HG02759 (cell line): ENCODE results near the gene EVL.
"Not testable (repeated sequence)": the region's sequence is repeated elsewhere in the genome, so short reads cannot be mapped to it uniquely, and the experiment has no call there.

Experiments
- ATAC-seq: cut with Tn5 transposase; IDR thresholded peaks from one replicate; pipeline ENCODE4 v1.9.1; 2021; ENCODE audit warnings: mild to moderate bottlenecking, moderate library complexity; ENCODE audit not compliant: unreplicated experiment

Gene EVL

DNA sequence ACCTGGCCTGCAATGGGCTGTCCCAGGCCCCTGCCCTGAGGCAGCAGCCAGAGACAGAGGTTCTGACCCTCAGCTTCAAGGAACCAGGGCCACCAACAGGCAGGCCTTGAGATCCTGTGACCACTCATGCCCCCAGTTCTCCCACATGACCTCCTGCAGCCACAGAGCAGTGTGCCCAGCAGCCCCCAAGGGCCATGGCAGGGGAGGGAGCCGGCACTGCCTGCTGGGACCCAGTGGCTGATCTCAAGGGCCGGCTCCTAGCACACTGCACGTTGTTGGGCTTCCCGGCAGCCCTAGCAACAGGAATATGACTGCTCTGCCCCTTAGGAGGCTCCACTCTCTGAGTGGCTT is 79.4 kb downstream of the EVL start:
- ATAC-seq = no peak

DNA sequence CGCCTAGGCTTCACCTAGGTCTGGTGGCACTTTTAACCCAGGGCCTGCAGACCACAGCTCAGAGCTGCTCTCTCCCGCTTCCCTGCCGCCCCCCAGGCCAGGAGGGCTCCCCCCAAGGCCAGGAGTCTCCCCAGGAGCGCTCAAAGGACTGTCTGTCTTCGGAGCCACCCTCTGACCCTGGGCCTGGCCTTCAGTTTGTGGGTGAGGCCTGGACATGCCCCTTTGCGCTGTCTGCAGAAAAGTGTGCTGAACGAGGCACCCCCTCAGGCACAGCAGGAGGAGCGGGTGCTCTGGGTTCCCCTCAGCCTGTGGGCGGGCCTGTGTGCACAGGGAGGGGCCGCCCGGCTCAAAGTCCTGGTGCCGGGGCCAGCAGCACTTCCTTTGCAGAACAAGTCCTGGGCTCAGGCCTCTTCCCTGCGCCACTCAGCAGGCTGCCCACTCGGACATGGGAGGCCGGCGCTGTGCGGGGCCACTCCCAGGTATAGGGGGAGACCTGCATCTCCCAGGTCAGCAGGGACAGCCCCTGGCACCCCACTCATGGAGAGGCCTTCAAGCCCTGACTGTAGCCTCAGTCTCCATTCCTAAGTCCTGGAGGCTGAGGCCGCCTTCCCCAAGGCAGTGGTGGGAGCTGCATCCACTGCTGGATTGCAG is 79.9 kb downstream of the EVL start:
- ATAC-seq = no peak

DNA sequence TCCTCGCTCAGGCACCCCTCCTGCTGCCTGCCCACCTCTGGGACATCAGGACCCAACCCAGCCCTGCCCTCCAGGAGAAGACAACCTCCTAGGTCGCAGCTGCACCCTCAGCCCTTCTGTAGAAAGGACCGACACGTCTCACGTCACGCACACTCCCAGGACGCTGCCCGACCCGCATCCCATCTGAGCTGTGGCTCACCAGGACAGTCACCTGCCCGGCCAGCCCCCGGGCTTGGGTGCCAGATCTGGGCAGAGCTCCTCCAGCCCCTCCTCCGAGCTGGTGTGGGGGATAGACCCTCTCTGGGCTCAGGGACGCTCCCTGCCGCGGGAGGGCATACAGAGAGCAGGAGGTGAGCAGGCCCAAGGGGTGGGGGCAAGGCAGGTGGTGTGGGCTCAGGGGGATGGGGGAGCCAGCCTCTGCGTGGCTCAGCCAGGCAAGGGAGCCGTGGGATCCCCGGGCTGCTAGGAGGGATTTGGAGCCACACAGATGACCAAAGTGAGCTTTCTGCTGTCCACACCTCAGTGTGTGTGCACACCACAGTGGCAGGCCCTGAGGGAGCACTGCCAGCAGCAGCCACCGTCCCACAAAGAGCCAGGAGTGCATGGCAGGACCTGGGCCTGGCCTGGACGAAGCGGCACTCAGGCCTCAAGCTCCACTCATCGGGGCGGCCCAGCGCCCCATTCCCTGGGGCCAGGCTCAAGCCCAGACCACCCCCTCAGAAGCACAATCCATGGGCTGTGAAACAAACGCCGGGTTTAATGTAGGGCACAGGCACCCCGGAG is 80.7 kb downstream of the EVL start:
- ATAC-seq = no peak

DNA sequence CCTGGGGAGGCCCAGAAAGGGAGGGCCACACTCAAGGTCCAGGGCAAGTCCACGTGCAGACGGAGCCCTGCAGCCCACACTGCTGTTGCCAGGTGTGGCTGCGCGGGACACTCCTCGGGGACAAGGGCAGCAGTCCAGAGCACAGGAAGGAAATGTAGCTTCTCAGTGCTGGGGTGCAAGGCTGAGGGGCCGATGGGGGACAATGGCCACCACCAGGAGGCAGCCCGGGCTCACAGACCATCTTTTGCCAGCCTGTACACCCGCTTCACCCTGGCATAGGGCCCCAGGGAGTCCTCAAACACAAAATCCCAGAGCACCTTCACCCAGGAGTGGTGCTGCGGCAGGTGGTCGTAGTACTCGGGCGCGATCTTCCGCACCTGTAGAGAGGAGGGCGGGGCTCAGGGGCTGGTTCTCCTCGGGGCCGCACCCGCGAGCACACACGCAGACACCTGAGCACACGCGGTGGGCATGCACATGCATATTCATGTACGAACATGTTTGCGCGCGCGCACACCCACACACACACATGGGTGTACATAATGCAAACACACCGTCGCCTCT is 81.4 kb downstream of the EVL start:
- no peak for ATAC-seq

DNA sequence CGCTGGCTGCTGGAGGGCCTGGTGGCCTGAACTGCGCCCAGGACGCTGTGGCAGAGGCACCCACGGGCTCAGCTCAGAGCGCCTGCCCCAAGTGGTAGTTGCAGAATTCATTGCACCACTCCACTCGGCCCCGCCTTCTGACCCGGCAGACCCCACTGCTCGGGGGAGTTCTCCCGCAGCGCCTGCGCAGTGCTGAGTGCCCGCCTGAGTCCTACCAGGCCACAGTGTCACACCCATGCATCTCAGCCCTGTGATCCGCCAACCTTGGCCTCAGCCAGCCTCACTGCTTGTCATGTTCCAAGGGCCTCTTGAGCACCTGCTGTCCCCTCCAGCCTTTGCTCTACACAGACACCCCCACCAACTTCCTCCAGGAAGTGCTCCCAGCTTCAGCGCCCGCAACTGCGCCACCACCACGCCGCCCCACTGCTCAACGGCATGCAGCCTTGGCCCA is 82.0 kb downstream of the EVL start:
- ATAC-seq = no peak

DNA sequence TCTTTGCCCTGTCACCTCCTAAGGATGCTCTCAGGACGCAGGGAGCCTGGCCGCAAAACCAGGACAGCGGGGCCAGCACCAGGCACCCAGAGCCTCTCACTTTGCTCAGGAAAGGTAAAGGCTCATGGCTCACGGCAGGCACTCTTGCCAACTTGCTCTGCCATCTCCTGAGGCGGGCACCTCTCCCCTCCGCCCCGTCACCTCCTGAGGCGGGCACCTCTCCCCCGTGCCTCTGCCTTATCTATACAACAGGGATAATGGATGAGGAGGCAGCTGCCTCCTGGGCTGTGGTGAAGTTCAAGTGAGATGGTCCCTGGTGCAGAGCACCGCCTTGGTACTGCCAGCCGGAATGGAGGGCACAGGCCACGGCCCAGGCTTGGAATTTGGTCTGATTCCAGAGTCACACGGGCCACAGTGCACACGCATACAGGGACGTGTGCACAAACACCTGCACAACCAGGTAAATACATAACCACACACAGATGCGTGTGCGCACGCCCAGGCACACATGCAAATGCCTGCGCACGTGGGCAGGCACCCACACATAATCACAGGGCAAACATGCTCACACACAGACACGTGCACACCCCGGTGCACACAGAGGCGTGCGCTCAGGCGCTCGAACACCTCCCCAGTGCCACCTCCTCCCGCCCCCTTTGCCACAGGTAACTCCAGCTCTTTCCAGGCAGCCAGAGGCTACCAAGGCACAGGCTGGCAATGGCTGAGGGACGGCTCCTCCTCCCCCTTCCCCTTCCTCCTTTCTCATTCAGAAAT is 82.7 kb downstream of the EVL start:
- ATAC-seq = no peak

DNA sequence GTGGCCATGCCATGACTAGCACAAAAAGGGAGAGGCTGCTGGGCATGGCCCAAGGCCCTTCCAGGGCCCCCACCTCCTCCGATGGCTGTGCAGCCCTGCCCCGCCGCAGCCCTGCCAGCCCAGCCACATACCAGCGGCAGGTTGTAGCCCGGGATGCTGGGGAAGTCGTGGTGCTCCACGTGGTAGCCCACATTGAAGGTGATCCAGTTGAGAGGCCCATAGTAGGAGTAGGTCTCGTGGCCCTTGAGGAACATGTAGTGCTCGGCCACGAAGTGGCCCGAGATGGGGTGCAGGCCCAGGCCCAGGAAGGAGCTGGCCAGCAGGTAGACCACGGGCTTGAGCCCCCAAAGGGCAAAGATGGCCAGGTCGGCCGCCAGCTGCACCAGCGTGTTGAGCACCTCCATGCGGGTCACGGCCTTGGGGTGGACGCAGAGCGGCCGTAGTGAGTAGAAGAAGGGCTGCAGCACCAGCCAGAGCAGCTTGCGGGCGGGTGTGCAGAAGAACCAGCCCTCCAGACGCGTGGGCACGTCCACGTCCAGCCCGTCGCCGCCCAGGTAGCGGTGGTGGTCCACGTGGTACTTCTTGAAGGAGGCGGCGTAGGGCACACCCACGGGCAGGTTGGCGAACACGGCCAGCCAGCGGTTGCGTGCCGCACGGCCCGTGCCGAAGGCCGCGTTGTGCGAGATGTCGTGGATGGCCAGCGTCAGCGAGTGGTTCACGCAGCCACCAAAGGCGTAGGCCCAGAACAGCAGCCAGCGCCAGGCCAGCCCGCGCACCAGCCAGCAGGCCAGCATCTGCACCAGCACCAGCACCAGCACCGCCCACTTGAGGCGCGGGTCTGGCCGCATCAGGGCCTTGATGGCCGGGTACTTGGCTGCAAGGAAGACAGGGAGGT is 83.9 kb downstream of the EVL start:
- ATAC-seq = no peak

DNA sequence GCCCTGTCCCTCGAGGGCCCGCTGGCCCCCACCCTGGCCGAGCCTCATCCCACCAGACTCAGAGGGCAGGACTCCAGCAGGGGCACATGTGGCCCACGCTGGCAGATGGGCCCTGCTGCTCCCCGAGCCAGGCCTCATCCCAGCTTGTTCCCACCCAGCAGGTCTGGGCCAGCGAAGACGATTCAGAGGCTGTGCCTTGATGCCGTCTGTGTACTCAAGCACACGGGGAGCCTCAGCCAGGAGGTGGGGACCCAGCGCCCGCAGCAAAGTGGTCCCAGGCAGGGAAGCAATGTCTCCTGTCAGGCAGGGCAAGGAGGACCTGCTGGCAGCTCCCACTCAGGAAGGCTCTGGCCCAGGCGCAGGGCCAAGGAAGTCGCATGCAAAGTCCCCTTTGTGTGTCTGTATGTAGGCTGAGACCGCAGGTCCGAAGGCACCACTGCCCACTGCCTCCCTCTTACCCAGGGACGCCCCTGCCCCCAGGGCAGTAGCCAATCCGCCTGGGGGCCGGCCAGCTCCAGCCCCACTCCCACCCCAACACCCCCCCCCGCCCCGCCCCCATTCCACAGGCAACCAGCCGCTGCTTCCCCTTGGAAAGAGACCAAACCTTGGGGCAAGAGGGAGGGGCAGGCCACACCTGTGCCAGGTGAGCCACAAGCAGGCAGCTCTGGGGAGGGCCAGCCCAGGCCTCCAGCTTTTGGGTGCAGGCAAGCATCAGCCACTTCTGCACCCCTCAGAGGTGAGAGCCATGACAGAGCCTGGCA is 84.8 kb downstream of the EVL start:
- ATAC-seq = no peak

DNA sequence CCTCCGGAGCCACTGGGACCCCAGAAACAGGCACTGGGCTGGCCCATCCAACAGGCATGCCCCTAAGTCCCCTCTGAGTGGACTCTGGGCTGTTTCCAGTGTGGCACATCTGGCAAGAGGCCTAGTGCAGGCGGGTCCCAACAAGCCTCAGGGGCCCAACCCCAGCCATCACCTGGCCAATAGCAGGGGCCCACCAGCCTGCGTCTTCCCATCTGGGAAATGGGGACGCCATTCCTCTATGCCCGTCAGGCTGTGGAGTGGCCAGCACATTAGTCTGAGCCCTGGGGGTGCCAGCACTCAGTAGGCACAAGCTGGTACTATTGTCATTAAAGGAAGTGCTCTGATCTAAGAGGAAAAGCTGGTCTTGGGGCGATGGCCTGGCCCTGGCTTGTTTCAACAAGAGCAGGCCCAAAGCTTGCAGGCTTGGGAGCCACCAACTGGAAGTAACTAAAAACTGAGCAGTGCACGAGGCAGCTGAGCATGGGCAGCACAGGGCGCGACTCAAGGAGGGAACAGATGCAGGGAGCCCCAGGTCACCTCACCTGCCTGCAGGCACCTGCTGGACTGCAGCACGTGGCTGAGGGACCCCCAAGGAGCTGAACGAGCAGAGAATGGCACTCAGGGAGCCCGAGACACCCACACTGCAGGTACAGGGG is 85.8 kb downstream of the EVL start:
- ATAC-seq = no peak

DNA sequence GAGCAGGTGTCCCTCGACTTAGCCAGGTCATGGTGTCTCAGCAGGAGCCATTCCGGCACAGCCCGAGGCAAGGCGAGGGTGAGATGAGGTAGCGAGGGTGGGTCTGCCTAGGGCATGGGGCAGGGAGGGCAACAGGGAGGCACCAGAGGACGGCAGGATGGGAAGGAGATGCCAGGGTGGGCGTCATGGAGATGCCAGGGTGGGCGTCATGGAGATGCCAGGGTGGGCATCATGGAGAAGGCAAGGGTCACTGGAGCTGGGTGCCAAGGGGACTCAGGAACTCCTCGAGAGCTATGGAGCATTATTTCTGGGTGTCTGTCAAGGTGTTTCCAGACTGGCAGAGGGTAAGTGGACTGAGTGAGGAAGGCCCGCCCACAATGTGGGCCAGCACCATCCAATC is 86.9 kb downstream of the EVL start:
- no peak for ATAC-seq

DNA sequence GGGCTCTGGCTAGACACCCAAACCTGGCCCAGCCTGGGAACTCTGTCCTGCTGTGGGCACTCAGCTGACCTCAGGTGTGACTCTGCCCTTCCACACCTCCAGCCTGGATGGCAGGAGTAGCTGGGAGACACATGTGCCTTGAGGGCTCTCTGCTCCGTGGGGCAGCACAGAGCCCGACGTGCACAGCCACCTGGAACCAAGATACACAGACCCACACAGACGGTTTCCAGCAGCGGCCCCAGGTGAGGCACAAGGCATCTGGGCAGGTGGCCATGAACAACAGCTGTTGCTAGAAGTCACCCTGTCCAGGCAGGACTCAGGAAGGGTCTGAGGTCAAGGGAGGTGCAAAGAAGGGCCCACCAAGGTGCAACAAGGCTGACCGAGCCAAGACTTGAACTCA is 88.3 kb downstream of the EVL start:
- ATAC-seq = no peak

DNA sequence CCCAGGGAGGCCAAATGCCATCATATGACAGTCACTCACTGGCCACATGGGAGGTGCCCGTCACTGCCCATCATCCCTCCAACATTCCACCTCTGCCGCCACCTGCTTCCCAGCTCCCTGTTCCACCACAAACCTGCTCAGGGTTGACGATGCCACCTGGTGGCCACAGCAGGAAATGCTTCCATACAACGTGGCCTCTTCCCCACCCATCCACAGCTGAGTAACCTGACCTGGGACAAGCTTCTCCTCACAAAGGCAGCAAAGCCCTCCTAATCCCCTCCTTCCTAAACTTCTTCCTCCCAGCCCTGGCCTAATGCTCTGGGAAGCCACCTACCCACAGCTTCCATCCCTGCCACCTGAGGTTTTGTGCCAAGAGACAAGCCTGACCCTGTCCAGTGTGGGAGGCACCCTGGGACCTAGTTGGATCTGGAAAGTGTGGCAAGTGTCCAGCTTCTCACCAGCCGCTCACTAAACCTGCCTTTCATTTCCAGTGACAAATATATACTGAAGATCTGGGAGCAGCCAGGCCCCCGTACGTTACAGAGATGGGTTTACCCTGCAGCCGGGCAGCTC is 89.9 kb downstream of the EVL start:
- ATAC-seq = no peak

DNA sequence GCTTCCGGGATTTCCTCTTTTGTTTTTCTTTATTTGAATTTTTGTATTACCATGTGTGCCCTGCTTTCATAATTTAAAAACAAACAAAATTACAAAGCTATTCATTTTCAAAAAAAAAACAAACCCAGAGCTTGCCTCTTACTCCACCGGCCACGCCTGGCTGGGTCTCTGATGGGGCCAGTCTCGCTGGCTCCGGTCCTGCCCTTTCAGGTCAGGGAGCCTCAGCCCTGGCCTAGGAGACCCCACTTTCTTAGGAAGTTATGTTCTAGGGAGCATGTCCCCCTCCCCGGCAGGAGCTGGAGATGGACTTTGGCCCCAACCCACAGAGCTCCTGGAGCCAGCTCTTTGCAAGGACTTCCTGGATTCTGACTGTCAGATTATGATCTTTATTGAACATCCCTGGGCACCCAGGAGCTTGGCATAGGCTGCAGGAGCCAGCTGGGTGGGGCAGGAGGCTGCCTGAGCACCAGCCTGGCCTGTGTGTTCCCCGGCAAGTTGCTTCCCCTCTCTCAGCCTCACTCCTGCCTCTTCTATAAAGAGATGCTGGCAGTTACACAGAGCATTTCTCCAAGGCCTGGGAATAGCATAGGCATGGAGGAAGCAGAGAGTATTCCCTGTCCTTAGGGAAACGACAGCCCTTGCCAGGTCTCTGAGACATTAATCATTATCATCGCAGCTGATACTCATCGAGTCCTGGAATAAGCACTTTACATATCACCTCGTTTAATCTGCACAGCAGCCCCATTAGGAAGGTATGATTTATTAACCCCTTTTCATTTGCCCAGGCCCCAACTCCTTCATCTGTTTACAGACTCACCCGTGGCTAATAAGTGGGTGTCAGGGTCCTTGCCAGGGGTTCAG is 90.8 kb downstream of the EVL start:
- no peak for ATAC-seq

DNA sequence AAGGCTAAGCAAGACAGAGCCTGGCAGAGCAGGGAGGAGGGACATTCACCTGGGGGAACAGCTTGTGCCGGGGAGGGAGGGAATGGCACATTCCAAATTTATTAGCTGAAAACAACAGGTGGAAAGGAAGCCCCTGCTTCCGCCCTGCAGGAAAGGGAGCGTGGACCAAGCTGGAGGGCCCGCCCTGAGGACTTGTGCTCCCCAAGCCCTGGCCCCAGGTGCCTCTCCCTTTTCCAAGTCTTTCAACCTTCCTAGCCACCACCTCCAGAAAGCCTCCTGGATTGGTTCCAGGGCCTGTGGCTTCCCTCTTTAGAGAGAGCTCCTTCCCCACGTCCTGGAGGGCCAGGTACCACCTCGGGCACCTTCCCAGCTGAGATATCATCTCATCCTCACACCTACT is 91.6 kb downstream of the EVL start:
- no peak for ATAC-seq

DNA sequence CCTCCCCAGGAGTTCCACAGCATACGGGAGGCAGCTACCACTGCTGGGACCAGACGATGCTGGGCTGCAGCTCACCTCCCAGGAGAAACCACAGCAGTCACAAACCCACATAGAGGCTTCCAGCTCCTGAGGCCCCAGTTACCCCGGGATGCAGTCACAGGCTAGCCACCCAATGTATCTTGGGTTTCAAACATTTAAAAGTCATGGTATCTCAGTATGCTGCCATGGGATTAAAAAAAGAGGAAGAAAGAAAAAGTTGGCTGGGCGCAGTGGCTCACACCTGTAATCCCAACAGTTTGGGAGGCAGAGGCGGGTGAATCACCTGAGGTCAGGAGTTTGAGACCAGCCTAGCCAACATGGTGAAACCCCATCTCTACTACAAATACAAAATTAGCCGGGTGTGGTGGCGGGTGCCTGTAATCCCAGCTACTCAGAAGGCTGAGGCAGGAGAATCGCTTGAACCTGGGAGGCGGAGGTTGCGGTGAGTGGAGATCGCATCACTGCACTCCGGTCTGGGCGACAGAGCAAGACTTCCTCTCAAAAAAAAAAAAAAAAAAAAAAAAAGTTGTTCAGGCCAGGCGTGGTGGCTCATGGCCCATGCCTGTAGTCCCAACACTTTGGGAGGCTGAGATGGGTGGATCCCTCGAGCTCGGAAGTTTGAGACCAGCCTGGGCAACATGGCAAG is 92.5 kb downstream of the EVL start:
- ATAC-seq = not testable (repeated sequence)

DNA sequence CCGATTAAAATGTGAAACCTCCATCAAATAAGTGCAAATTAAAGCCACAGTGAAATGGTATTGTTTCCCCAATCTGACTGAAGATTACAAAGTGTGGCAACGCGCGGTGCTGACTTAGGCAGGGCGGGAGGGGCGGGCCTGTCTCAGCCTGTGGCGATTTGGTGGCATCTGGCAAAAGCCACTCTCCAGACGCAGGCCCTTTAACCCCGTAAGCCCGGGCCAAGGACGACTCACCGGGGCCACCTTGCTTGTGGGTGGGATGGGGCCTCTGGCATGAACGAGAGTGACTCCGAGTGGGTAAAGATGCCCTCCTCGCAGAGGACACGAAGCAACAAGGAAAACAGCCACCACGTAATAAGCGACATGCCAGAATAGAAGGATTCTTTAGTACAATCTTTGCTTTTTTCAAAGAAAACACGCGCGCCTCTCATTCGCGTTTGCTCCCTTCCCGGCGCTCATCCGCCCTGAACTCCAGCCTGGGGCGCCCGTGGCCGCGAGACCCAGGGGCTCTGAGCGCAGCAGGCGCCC is 93.4 kb downstream of the EVL start:
- ATAC-seq = no peak
